Adrenal gland (tissue), 12 donors: ENCODE data around the gene PRPF40A. TPM values are rescaled to one million over a fixed set of nuclear protein-coding genes. Genes with fewer than 3 reads are reported as not detected.

Experiments
- DNase-seq, 7 donors: peaks; one replicate each; pipeline ENCODE4 v3.0.0-alpha.2; 2019 to 2020
- H3K27ac ChIP-seq, 5 donors: fragments of 200-600 bp; sonication (generic) in 4 of 5; 1 replicate in 3 of 5; 2 replicates in 2 of 5; pipeline versions ENCODE4 v1.5.1 to v1.8.0; 2016 to 2020; ENCODE audit warnings: mild to moderate bottlenecking in 1 of 5
- H3K27me3 ChIP-seq: fragments of 200-600 bp; 2 replicates; pipeline ENCODE4 v1.8.0; 2021
- H3K36me3 ChIP-seq, 2 donors: fragments of 200-600 bp; replicated peaks in 1 of 2; 1 replicate in 1 of 2; 2 replicates in 1 of 2; pipeline versions ENCODE4 v1.5.1 to v1.8.0; 2018 to 2022
- H3K4me1 ChIP-seq, 2 donors: fragments of 200-600 bp; replicated peaks in 1 of 2; 1 replicate in 1 of 2; 2 replicates in 1 of 2; pipeline versions ENCODE4 v1.5.1 to v1.8.0; 2018 to 2021
- H3K4me3 ChIP-seq, 4 donors: fragments of 200-600 bp; sonication (generic) in 3 of 4; one replicate each; pipeline ENCODE4 v1.5.1; 2016 to 2018
- H3K9me3 ChIP-seq, 3 donors: fragments of 200-600 bp; sonication (generic) in 1 of 3; replicated peaks in 1 of 3; 1 replicate in 2 of 3; 2 replicates in 1 of 3; pipeline versions ENCODE4 v1.5.1 to v1.8.0; 2016 to 2021
- CTCF ChIP-seq, 6 experiments: fragments of 450-650 bp in 4 of 6; fragments of 200-600 bp in 2 of 6; sonication (generic) in 1 of 6; IDR thresholded peaks; 1 replicate in 5 of 6; 2 replicates in 1 of 6; pipeline versions ENCODE4 v1.5.1 to v1.8.0; 2016 to 2021; ENCODE audit warnings: antibody characterized with exemption in 6 of 6, mild to moderate bottlenecking in 2 of 6, moderate library complexity in 1 of 6
- POLR2A ChIP-seq, 2 donors: fragments of 450-650 bp; IDR thresholded peaks; one replicate each; pipeline ENCODE4 v1.6.1; 2017; ENCODE audit warnings: antibody characterized with exemption in 2 of 2, mild to moderate bottlenecking in 2 of 2, moderate library complexity in 1 of 2
- WGBS, 4 donors: extraction: QIAGEN DNeasy Blood & Tissue Kit in 2 of 4; methylation state at CpG; one replicate each; pipeline versions ENCODE4 v1.1.5 to v1.1.7; 2013 to 2017; 5-methylcytosine and 5-hydroxymethylcytosine counted together
- intact Hi-C, 2 donors: fragments of 100-400 bp; cut with DNase I; formaldehyde crosslinking; loops; one replicate each; pipeline versions ENCODE4 v1.14.1 to v1.15.0; 2022 to 2023
- polyA plus RNA-seq, 3 donors: library from polyadenylated mRNA; stranded (reverse); fragments of 200-250 nt in 2 of 3; fragments of 350-450 nt in 1 of 3; fragmentation: Illumina TruSeq in 1 of 3; extraction: RNeasy Lipid Tissue Mini Kit (QIAGEN cat#74804) in 1 of 3; gene quantifications; one replicate each; pipeline ENCODE4 v1.2.3, GENCODE V29; 2013 to 2014
- total RNA-seq, 9 donors: library from RNA; depleted of rRNA in 4 of 9; stranded (reverse); fragments of >200 nt in 4 of 9; fragments of 120-200 nt in 1 of 9; fragmentation: NEBNext Ultra II Directional in 1 of 9; extraction: Animal tissue kit (Norgen Biotek cat#: 25700) in 1 of 9; gene quantifications; one replicate each; pipeline versions ENCODE4 v1.1.0 to v1.2.4, GENCODE V29; 2013 to 2023
- donor health status: healthy with polysubstance abuse.
- donor health status: Bipolar disorder and iron deficiency.
- donor health status: DM: yes; HTN: yes; CAD: no.
- donor health status: DM: no; HTN: no; CAD: no.
- donor health status: DM: no; HTN: no; CAD: no.
- donor health status: DM: yes; HTN: yes; CAD: no.

PRPF40A gene
- total and polyA plus RNA-seq, 12 donors: 15.6 to 133 (median 68.9) TPM

GRCh38 chr2:152701198-152701597 is 16.1 kb downstream of the PRPF40A start:
- no peak for DNase-seq
- no peak overlapping the region for H3K27ac ChIP-seq
- no peak overlapping the region for H3K4me3 ChIP-seq
- H3K4me1 ChIP-seq: no peaks in the 10 kb centered on the region
- intact Hi-C loops: no loop called here
- peaks cover 0 to 6% (median 0%) of the 10 kb centered on the region in 3 donors for H3K9me3 ChIP-seq
- no peaks in the 10 kb centered on the region for H3K27me3 ChIP-seq
- H3K36me3 ChIP-seq: no peaks in the 10 kb centered on the region
- TF ChIP-seq CTCF (IDR thresholded peaks at IDR 0.05) (no peak), POLR2A (IDR thresholded peaks at IDR 0.05) (no peak)
- WGBS, 4 donors: 97 to 99% (median 97%) methylated on average over 7 of the region's 7 CpGs

GRCh38 chr2:152696476-152696875 is 20.8 kb downstream of the PRPF40A start:
- Histone ChIP-seq H3K4me1 (peaks cover 0 to 23% of the 10 kb centered on the region in 2 donors), H3K4me3 (no peak overlapping the region), H3K36me3 (peaks cover 0 to 10% of the 10 kb centered on the region in 2 donors), H3K9me3 (peaks cover 0 to 6% (median 0%) of the 10 kb centered on the region in 3 donors), H3K27ac (no peak overlapping the region), H3K27me3 (no peaks in the 10 kb centered on the region)
- DNase-seq: no peak
- TF ChIP-seq POLR2A (IDR thresholded peaks at IDR 0.05) (no peak), CTCF (IDR thresholded peaks at IDR 0.05) (no peak)
- intact Hi-C loops: no loop called here
- 88 to 100% (median 100%) methylated on average over 1 of the region's 1 CpG for WGBS, 4 donors

GRCh38 chr2:152695763-152696162 is 21.5 kb downstream of the PRPF40A start:
- no peak for DNase-seq
- 94 to 98% (median 97%) methylated on average over 3 of the region's 3 CpGs for WGBS, 4 donors
- H3K36me3 ChIP-seq: peaks cover 0 to 10% of the 10 kb centered on the region in 2 donors
- no peak overlapping the region for H3K27ac ChIP-seq
- no peak overlapping the region for H3K4me3 ChIP-seq
- intact Hi-C loops: no loop called here
- no peaks in the 10 kb centered on the region for H3K27me3 ChIP-seq
- TF ChIP-seq POLR2A (IDR thresholded peaks at IDR 0.05): no peak
- TF ChIP-seq CTCF (IDR thresholded peaks at IDR 0.05): no peak
- peaks cover 0 to 6% (median 0%) of the 10 kb centered on the region in 3 donors for H3K9me3 ChIP-seq
- peaks cover 0 to 23% of the 10 kb centered on the region in 2 donors for H3K4me1 ChIP-seq

- peak; percentile 26 to 61 (median 54) for DNase-seq
- 24 to 26% (median 25%) methylated on average over 8 of the region's 8 CpGs for WGBS, 4 donors
- Histone ChIP-seq H3K4me1 (peaks cover 0 to 23% of the 10 kb centered on the region in 2 donors), H3K27me3 (no peaks in the 10 kb centered on the region), H3K36me3 (peaks cover 0 to 10% of the 10 kb centered on the region in 2 donors), H3K27ac (peak overlapping the region; percentile 31 to 83 (median 62)), H3K4me3 (peak overlapping the region in 1 of 4 donors; percentile 39), H3K9me3 (peaks cover 0 to 6% (median 0%) of the 10 kb centered on the region in 3 donors)
- TF ChIP-seq CTCF (IDR thresholded peaks at IDR 0.05) (no peak), POLR2A (IDR thresholded peaks at IDR 0.05) (peak in 1 of 2 donors; percentile 26)
- intact Hi-C loops: no loop called here
Measured at GRCh38 chr2:152694161-152694661, 23.1 kb downstream of the PRPF40A start.
